Chondrocyte (in vitro differentiated cells): ENCODE results near the gene HMOX1. TPM values are rescaled to one million over a fixed set of nuclear protein-coding genes. Genes with fewer than 3 reads are reported as not detected.
"Not testable (repeated sequence)": the region's sequence is repeated elsewhere in the genome, so short reads cannot be mapped to it uniquely, and the experiment has no call there.

Experiments used
- DNase-seq: peaks from one replicate; pipeline ENCODE4 v3.0.0; 2021; ENCODE audit warnings: mixed read lengths, low spot score
- H3K27ac Mint-ChIP-seq: one replicate; pipeline ENCODE4 v1.8.0; 2021; ENCODE audit warnings: mild to moderate bottlenecking, moderate library complexity, mixed read lengths; ENCODE audit not compliant: unreplicated experiment
- H3K27me3 Mint-ChIP-seq: 2 replicates; pipeline ENCODE4 v1.8.0; 2021; ENCODE audit warnings: low read depth, mixed read lengths
- H3K36me3 Mint-ChIP-seq: 2 replicates; pipeline ENCODE4 v1.8.0; 2021; ENCODE audit warnings: low read depth, mixed read lengths
- H3K4me1 Mint-ChIP-seq: 2 replicates; pipeline ENCODE4 v1.8.0; 2021; ENCODE audit warnings: low read depth, mild to moderate bottlenecking, mixed read lengths
- H3K4me3 Mint-ChIP-seq: one replicate; pipeline ENCODE4 v1.8.0; 2021; ENCODE audit warnings: mild to moderate bottlenecking, moderate library complexity, mixed read lengths; ENCODE audit not compliant: unreplicated experiment
- H3K9me3 Mint-ChIP-seq: 2 replicates; pipeline ENCODE4 v1.8.0; 2021; ENCODE audit warnings: low read depth, mixed read lengths
- total RNA-seq: library from RNA; stranded (reverse); gene quantifications from 3 replicates; pipeline ENCODE4 v1.2.1, GENCODE V29; 2021
- TF ChIP-seq, protein P1 (sequence below): fragments of 200-600 bp; sonication (generic); IDR thresholded peaks from 2 replicates; pipeline ENCODE4 v1.5.0; 2021; ENCODE audit warnings: antibody characterized with exemption, mild to moderate bottlenecking, moderate library complexity

Gene HMOX1
- total RNA-seq, 1 donor from 2014 or later: 9.4 TPM

DNA sequence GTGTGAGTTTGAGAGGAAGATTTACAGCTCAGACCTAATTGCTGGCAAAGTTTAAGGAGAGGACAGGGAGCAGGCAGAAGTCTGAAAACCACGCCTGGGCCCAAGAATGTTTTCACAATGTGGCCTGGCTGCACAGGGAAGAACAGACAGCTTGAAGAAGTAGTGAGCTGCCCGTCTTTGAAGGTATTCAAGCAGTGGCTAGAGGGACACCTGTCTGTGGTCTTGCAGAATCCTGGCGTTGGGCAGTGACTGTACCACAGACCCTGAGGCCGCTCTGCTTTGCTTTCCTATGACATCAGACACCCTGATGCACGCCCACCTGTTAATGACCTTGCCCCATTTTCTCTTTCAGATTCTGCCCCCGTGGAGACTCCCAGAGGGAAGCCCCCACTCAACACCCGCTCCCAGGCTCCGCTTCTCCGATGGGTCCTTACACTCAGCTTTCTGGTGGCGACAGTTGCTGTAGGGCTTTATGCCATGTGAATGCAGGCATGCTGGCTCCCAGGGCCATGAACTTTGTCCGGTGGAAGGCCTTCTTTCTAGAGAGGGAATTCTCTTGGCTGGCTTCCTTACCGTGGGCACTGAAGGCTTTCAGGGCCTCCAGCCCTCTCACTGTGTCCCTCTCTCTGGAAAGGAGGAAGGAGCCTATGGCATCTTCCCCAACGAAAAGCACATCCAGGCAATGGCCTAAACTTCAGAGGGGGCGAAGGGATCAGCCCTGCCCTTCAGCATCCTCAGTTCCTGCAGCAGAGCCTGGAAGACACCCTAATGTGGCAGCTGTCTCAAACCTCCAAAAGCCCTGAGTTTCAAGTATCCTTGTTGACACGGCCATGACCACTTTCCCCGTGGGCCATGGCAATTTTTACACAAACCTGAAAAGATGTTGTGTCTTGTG lies 12.5 kb downstream of the HMOX1 start:
- Mint-ChIP-seq H3K27me3 (no peaks in the 10 kb centered on the region), H3K4me3 (no peak overlapping the region), H3K9me3 (no peaks in the 10 kb centered on the region), H3K27ac (no peak overlapping the region), H3K36me3 (peaks cover 7% of the 10 kb centered on the region), H3K4me1 (peaks cover 5% of the 10 kb centered on the region)
- TF ChIP-seq, protein P1, sequence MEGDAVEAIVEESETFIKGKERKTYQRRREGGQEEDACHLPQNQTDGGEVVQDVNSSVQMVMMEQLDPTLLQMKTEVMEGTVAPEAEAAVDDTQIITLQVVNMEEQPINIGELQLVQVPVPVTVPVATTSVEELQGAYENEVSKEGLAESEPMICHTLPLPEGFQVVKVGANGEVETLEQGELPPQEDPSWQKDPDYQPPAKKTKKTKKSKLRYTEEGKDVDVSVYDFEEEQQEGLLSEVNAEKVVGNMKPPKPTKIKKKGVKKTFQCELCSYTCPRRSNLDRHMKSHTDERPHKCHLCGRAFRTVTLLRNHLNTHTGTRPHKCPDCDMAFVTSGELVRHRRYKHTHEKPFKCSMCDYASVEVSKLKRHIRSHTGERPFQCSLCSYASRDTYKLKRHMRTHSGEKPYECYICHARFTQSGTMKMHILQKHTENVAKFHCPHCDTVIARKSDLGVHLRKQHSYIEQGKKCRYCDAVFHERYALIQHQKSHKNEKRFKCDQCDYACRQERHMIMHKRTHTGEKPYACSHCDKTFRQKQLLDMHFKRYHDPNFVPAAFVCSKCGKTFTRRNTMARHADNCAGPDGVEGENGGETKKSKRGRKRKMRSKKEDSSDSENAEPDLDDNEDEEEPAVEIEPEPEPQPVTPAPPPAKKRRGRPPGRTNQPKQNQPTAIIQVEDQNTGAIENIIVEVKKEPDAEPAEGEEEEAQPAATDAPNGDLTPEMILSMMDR: no peak
- DNase-seq: no peak

GRCh38 chr22:35394011-35394312 lies 13.1 kb downstream of the HMOX1 start:
- Mint-ChIP-seq H3K27me3 (no peaks in the 10 kb centered on the region), H3K4me3 (no peak overlapping the region), H3K27ac (no peak overlapping the region), H3K4me1 (peaks cover 5% of the 10 kb centered on the region), H3K9me3 (no peaks in the 10 kb centered on the region), H3K36me3 (peaks cover 7% of the 10 kb centered on the region)
- TF ChIP-seq, protein P1: no peak
- DNase-seq: no peak

- no peaks in the 10 kb centered on the region for H3K9me3 Mint-ChIP-seq
- peaks cover 7% of the 10 kb centered on the region for H3K36me3 Mint-ChIP-seq
- TF ChIP-seq, protein P1: no peak
- no peak overlapping the region for H3K4me3 Mint-ChIP-seq
- no peak overlapping the region for H3K27ac Mint-ChIP-seq
- H3K4me1 Mint-ChIP-seq: peaks cover 12% of the 10 kb centered on the region
- H3K27me3 Mint-ChIP-seq: no peaks in the 10 kb centered on the region
- DNase-seq: no peak
These were observed 14.1 kb downstream of the HMOX1 start for GRCh38 chr22:35394810-35395563.

DNA sequence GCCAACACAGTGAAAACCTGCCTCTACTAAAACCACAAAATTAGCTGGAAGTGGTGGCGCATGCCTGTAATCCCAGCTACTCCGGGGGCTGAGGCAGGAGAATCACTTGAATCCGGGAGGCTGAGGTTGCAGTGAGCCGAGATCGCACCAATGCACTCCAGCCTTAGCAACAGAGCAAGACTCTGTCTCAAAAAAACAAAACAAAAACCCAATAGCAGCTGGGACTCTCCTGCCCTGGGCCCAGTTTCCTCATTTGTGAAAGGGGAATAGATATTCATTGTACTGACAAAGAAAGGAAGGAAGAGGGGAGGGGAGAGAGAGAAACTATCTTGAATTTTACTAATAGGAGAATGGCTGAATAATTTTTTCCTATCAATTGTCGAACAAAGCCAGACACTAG lies 15.7 kb downstream of the HMOX1 start:
- not testable (repeated sequence) for H3K27ac Mint-ChIP-seq

GRCh38 chr22:35397095-35397904 lies 16.4 kb downstream of the HMOX1 start:
- H3K27ac Mint-ChIP-seq: no peak overlapping the region

More for the DNA sequence above, 15.7 kb downstream of the HMOX1 start:
- peaks cover 20% of the 10 kb centered on the region for H3K4me1 Mint-ChIP-seq
- H3K4me3 Mint-ChIP-seq, H3K27me3 Mint-ChIP-seq, H3K9me3 Mint-ChIP-seq, H3K36me3 Mint-ChIP-seq, DNase-seq: not testable (repeated sequence)

More at GRCh38 chr22:35397095-35397904, 16.4 kb downstream of the HMOX1 start:
- DNase-seq: no peak
- TF ChIP-seq, protein P1: no peak
- Mint-ChIP-seq H3K4me3 (no peak overlapping the region), H3K36me3 (peaks cover 6% of the 10 kb centered on the region), H3K4me1 (peaks cover 21% of the 10 kb centered on the region), H3K9me3 (no peaks in the 10 kb centered on the region), H3K27me3 (no peaks in the 10 kb centered on the region)
